ENCODE measurements around the gene ANXA2.
"Not testable (repeated sequence)": the region's sequence is repeated elsewhere in the genome, so short reads cannot be mapped to it uniquely, and the experiment has no call there.

ANXA2 gene

GRCh38 chr15:60340207-60340921 is 57.4 kb downstream of the ANXA2 start:
- Mint-ChIP-seq H3K4me3 (no peak overlapping the region), H3K27ac (no peak overlapping the region), H3K36me3 (ENCODE audit: low read depth) (no peaks in the 10 kb centered on the region), H3K27me3 (no peaks in the 10 kb centered on the region), H3K4me1 (ENCODE audit: low read depth) (no peaks in the 10 kb centered on the region), H3K9me3 (no peaks in the 10 kb centered on the region)
- DNase-seq: no peak

- no peaks in the 10 kb centered on the region for H3K4me1 Mint-ChIP-seq (ENCODE audit: low read depth)
- H3K4me3 Mint-ChIP-seq: no peak overlapping the region
- DNase-seq: no peak
- no peak overlapping the region for H3K27ac Mint-ChIP-seq
- peaks cover under 1% of the 10 kb centered on the region for H3K27me3 Mint-ChIP-seq
- H3K9me3 Mint-ChIP-seq: no peaks in the 10 kb centered on the region
- no peaks in the 10 kb centered on the region for H3K36me3 Mint-ChIP-seq (ENCODE audit: low read depth)
Measured at GRCh38 chr15:60339236-60339635, 58.5 kb downstream of the ANXA2 start.

GRCh38 chr15:60338810-60339209 is 59.0 kb downstream of the ANXA2 start:
- H3K9me3 Mint-ChIP-seq: no peaks in the 10 kb centered on the region
- no peak for DNase-seq

GRCh38 chr15:60337076-60337475 is 60.7 kb downstream of the ANXA2 start:
- Mint-ChIP-seq H3K4me3 (no peak overlapping the region), H3K36me3 (ENCODE audit: low read depth) (no peaks in the 10 kb centered on the region), H3K27ac (no peak overlapping the region), H3K4me1 (ENCODE audit: low read depth) (no peaks in the 10 kb centered on the region), H3K9me3 (no peaks in the 10 kb centered on the region), H3K27me3 (peaks cover 19% of the 10 kb centered on the region)
- no peak for DNase-seq

More at GRCh38 chr15:60338810-60339209, 59.0 kb downstream of the ANXA2 start:
- peaks cover 5% of the 10 kb centered on the region for H3K27me3 Mint-ChIP-seq
- H3K36me3 Mint-ChIP-seq (ENCODE audit: low read depth): no peaks in the 10 kb centered on the region
- H3K4me3 Mint-ChIP-seq: no peak overlapping the region
- no peaks in the 10 kb centered on the region for H3K4me1 Mint-ChIP-seq (ENCODE audit: low read depth)
- no peak overlapping the region for H3K27ac Mint-ChIP-seq

GRCh38 chr15:60335296-60335695 is 62.5 kb downstream of the ANXA2 start:
- H3K27ac Mint-ChIP-seq; H3K4me3 Mint-ChIP-seq; H3K36me3 Mint-ChIP-seq (ENCODE audit: low read depth); H3K4me1 Mint-ChIP-seq (ENCODE audit: low read depth); H3K9me3 Mint-ChIP-seq; DNase-seq: not testable (repeated sequence)
- H3K27me3 Mint-ChIP-seq: peaks cover 27% of the 10 kb centered on the region

GRCh38 chr15:60328852-60329443 is 68.8 kb downstream of the ANXA2 start:
- Mint-ChIP-seq H3K36me3 (ENCODE audit: low read depth) (no peaks in the 10 kb centered on the region), H3K27me3 (peaks cover 63% of the 10 kb centered on the region), H3K27ac (no peak overlapping the region), H3K4me3 (no peak overlapping the region), H3K4me1 (ENCODE audit: low read depth) (peaks cover 3% of the 10 kb centered on the region), H3K9me3 (no peaks in the 10 kb centered on the region)
- no peak for DNase-seq

GRCh38 chr15:60326824-60327654 is 70.7 kb downstream of the ANXA2 start:
- Mint-ChIP-seq H3K9me3 (no peaks in the 10 kb centered on the region), H3K27ac (no peak overlapping the region), H3K36me3 (ENCODE audit: low read depth) (no peaks in the 10 kb centered on the region), H3K27me3 (peaks cover 48% of the 10 kb centered on the region), H3K4me1 (ENCODE audit: low read depth) (peaks cover 3% of the 10 kb centered on the region), H3K4me3 (no peak overlapping the region)
- DNase-seq: no peak

GRCh38 chr15:60326343-60326742 is 71.4 kb downstream of the ANXA2 start:
- DNase-seq: no peak
- H3K27ac Mint-ChIP-seq: no peak overlapping the region
- H3K9me3 Mint-ChIP-seq: no peaks in the 10 kb centered on the region
- no peaks in the 10 kb centered on the region for H3K36me3 Mint-ChIP-seq (ENCODE audit: low read depth)
- H3K4me3 Mint-ChIP-seq: no peak overlapping the region
- H3K27me3 Mint-ChIP-seq: peaks cover 45% of the 10 kb centered on the region
- peaks cover 3% of the 10 kb centered on the region for H3K4me1 Mint-ChIP-seq (ENCODE audit: low read depth)

- H3K27me3 Mint-ChIP-seq: peaks cover 43% of the 10 kb centered on the region
- H3K4me1 Mint-ChIP-seq (ENCODE audit: low read depth): peaks cover 3% of the 10 kb centered on the region
- no peaks in the 10 kb centered on the region for H3K9me3 Mint-ChIP-seq
- DNase-seq: no peak
- no peak overlapping the region for H3K4me3 Mint-ChIP-seq
- no peak overlapping the region for H3K27ac Mint-ChIP-seq
- H3K36me3 Mint-ChIP-seq (ENCODE audit: low read depth): no peaks in the 10 kb centered on the region
Measured at GRCh38 chr15:60325905-60326304, 71.9 kb downstream of the ANXA2 start.

- Mint-ChIP-seq H3K27ac (no peak overlapping the region), H3K27me3 (peaks cover 37% of the 10 kb centered on the region), H3K9me3 (no peaks in the 10 kb centered on the region), H3K4me1 (ENCODE audit: low read depth) (peaks cover 3% of the 10 kb centered on the region), H3K36me3 (ENCODE audit: low read depth) (no peaks in the 10 kb centered on the region), H3K4me3 (no peak overlapping the region)
- no peak for DNase-seq
Measured at GRCh38 chr15:60324706-60325438, 72.9 kb downstream of the ANXA2 start.

- no peaks in the 10 kb centered on the region for H3K9me3 Mint-ChIP-seq
- no peak overlapping the region for H3K4me3 Mint-ChIP-seq
- H3K36me3 Mint-ChIP-seq (ENCODE audit: low read depth): no peaks in the 10 kb centered on the region
- DNase-seq: no peak
- H3K4me1 Mint-ChIP-seq (ENCODE audit: low read depth): peaks cover 3% of the 10 kb centered on the region
- H3K27me3 Mint-ChIP-seq: peaks cover 25% of the 10 kb centered on the region
- no peak overlapping the region for H3K27ac Mint-ChIP-seq
Measured at GRCh38 chr15:60323322-60323721, 74.5 kb downstream of the ANXA2 start.

- no peak for DNase-seq
- no peak overlapping the region for H3K27ac Mint-ChIP-seq
- H3K4me1 Mint-ChIP-seq (ENCODE audit: low read depth): peaks cover 2% of the 10 kb centered on the region
- peaks cover 7% of the 10 kb centered on the region for H3K27me3 Mint-ChIP-seq
- H3K9me3 Mint-ChIP-seq: peaks cover 10% of the 10 kb centered on the region
- H3K4me3 Mint-ChIP-seq: no peak overlapping the region
- H3K36me3 Mint-ChIP-seq (ENCODE audit: low read depth): no peaks in the 10 kb centered on the region
Measured at GRCh38 chr15:60320365-60320764, 77.4 kb downstream of the ANXA2 start.

- no peaks in the 10 kb centered on the region for H3K36me3 Mint-ChIP-seq (ENCODE audit: low read depth)
- H3K27ac Mint-ChIP-seq: no peak overlapping the region
- H3K27me3 Mint-ChIP-seq: peaks cover 7% of the 10 kb centered on the region
- peaks cover 11% of the 10 kb centered on the region for H3K9me3 Mint-ChIP-seq
- no peak for DNase-seq
- no peak overlapping the region for H3K4me3 Mint-ChIP-seq
- H3K4me1 Mint-ChIP-seq (ENCODE audit: low read depth): peaks cover 2% of the 10 kb centered on the region
Measured at GRCh38 chr15:60318216-60318867, 79.4 kb downstream of the ANXA2 start.

- Mint-ChIP-seq H3K27me3 (peaks cover 11% of the 10 kb centered on the region), H3K27ac (no peak overlapping the region), H3K9me3 (peaks cover 11% of the 10 kb centered on the region), H3K4me1 (ENCODE audit: low read depth) (peaks cover 2% of the 10 kb centered on the region), H3K4me3 (no peak overlapping the region), H3K36me3 (ENCODE audit: low read depth) (no peaks in the 10 kb centered on the region)
- DNase-seq: no peak
Measured at GRCh38 chr15:60316961-60317360, 80.8 kb downstream of the ANXA2 start.

Data from activated T-cell treated with anti-CD3 and anti-CD28 coated beads, Interleukin-2, amount 50 U/mL, for 24 hours (primary cell).